ENCODE measurements around the gene STRIT1. TPM values are rescaled to one million over a fixed set of nuclear protein-coding genes. Genes with fewer than 3 reads are reported as not detected.

The STRIT1 gene
- not detected in 2 replicates for total RNA-seq (2011; cell fraction: chromatin; rRNA removed; ENCODE audit: low replicate concordance)
- not detected in 2 replicates for total RNA-seq (2011; cell fraction: nucleolus; rRNA removed)
- not detected in 2 replicates for total RNA-seq (2011; cell fraction: nucleoplasm; rRNA removed)
- total RNA-seq (2014; rRNA removed): not detected in 2 replicates
- total RNA-seq (2014; rRNA removed; fragmentation: Illumina TruSeq; extraction: Trizol): not detected in 2 replicates
- not detected in 2 replicates for total RNA-seq (2015; rRNA removed; fragmentation: Illumina TruSeq; extraction: Trizol)
- total RNA-seq (2021): not detected in 2 replicates
- polyA plus RNA-seq (2011; rRNA removed): not detected in 2 replicates
- polyA plus RNA-seq (2011; cell fraction: cytosol; rRNA removed): not detected in 2 replicates
- not detected in 2 replicates for polyA plus RNA-seq (2011; cell fraction: nucleus; rRNA removed)
- not detected in 2 replicates for polyA plus RNA-seq (2012)
- not detected in 2 replicates for polyA plus RNA-seq (2014; fragmentation: Illumina TruSeq; extraction: Trizol)
- not detected for polyA plus RNA-seq (2014; fragmentation: Nextera tagmentation; extraction: Ambion mirVana)
- not detected in 2 replicates for polyA plus RNA-seq (2014; rRNA removed)
- not detected in 2 replicates for polyA minus RNA-seq (2011; rRNA and poly(A)+ RNA removed)
- polyA minus RNA-seq (2011; cell fraction: cytosol; rRNA and poly(A)+ RNA removed): not detected in 2 replicates
- polyA minus RNA-seq (2011; cell fraction: nucleus; rRNA and poly(A)+ RNA removed): not detected in 2 replicates
- Bru-seq, nascent RNA: not detected
- percentile 21 among the genes with signal in this experiment for BruChase-seq, experiment 1, labeled RNA remaining after a 2-hour chase
- not detected for BruChase-seq, experiment 2, labeled RNA remaining after a 6-hour chase
- long read RNA-seq, experiment 1: 0 reads
- long read RNA-seq, experiment 2: 0 reads
- long read RNA-seq, experiment 3: 0 reads

DNA sequence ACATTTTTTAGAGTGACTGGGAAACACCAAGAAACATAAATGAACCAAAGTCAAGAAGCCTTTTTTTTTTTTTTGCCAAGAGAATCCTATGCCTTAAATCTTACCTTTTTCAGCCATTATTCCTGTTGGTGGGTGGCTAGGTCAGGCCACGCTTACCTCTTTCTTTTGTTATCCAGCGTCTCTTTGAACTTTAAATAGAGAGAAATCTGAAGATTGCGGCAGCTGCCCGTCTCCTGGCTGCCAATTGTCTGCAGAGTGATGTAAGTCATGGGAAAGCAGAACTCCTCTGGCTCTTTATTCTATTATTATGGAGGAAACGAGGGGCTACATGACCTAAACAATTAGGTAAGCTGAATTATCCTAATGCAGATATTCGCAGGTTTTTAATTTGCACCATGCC is at the start of gene STRIT1:
STRIT1 (minus strand) TSS at position 168 of the 400 bp plus-strand sequence.
- ATAC-seq (no peak), FAIRE-seq (no peak)
- no peak for TF ChIP-seq DIDO1 (tag; IDR thresholded peaks at IDR 0.05; ENCODE audit: low read depth)
- TF ChIP-seq GATA2 (CRISPR knock-in tag; IDR thresholded peaks at IDR 0.05): no peak
- no peak for TF ChIP-seq RFX1 (IDR thresholded peaks at IDR 0.05)
- TF ChIP-seq GTF2A2 (tag; IDR thresholded peaks at IDR 0.05): no peak
- TF ChIP-seq ZNF76 (CRISPR knock-in tag; IDR thresholded peaks at IDR 0.05; ENCODE audit: borderline replicate concordance): no peak
- no peak for TF ChIP-seq C11orf30 (IDR thresholded peaks at IDR 0.05; ENCODE audit: low read depth)
- TF ChIP-seq HIVEP1 (CRISPR knock-in tag; IDR thresholded peaks at IDR 0.05): no peak
- TF ChIP-seq U2AF1 (optimal IDR thresholded peaks at IDR 0.05; ENCODE audit: low read depth, low read length): no peak
- no peak for TF ChIP-seq ASH1L (IDR thresholded peaks at IDR 0.05; ENCODE audit: borderline replicate concordance, low read depth, partially characterized antibody)
- no peak for TF ChIP-seq MIER1 (IDR thresholded peaks at IDR 0.05; ENCODE audit: low read depth)
- TF ChIP-seq, protein P1, sequence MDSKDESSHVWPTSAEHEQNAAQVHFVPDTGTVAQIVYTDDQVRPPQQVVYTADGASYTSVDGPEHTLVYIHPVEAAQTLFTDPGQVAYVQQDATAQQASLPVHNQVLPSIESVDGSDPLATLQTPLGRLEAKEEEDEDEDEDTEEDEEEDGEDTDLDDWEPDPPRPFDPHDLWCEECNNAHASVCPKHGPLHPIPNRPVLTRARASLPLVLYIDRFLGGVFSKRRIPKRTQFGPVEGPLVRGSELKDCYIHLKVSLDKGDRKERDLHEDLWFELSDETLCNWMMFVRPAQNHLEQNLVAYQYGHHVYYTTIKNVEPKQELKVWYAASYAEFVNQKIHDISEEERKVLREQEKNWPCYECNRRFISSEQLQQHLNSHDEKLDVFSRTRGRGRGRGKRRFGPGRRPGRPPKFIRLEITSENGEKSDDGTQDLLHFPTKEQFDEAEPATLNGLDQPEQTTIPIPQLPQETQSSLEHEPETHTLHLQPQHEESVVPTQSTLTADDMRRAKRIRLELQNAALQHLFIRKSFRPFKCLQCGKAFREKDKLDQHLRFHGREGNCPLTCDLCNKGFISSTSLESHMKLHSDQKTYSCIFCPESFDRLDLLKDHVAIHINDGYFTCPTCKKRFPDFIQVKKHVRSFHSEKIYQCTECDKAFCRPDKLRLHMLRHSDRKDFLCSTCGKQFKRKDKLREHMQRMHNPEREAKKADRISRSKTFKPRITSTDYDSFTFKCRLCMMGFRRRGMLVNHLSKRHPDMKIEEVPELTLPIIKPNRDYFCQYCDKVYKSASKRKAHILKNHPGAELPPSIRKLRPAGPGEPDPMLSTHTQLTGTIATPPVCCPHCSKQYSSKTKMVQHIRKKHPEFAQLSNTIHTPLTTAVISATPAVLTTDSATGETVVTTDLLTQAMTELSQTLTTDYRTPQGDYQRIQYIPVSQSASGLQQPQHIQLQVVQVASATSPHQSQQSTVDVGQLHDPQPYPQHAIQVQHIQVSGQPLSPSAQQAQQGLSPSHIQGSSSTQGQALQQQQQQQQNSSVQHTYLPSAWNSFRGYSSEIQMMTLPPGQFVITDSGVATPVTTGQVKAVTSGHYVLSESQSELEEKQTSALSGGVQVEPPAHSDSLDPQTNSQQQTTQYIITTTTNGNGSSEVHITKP (IDR thresholded peaks at IDR 0.05; ENCODE audit: partially characterized antibody): no peak
- no peak for TF ChIP-seq RBM34 (IDR thresholded peaks at IDR 0.05; ENCODE audit: borderline replicate concordance, insufficient read depth, low read length)
- no peak for TF ChIP-seq NONO (IDR thresholded peaks at IDR 0.05; ENCODE audit: low read depth in 2 of 2, low read length in 1 of 2)
- no peak for TF ChIP-seq PHF8 (IDR thresholded peaks at IDR 0.05; ENCODE audit: borderline replicate concordance, low read length)
- TF ChIP-seq PHTF2 (CRISPR knock-in tag; IDR thresholded peaks at IDR 0.05): no peak
- no peak for TF ChIP-seq CCAR2 (IDR thresholded peaks at IDR 0.05; ENCODE audit: low read depth, low read length)

More for the DNA sequence above, at the start of gene STRIT1:
- Histone ChIP-seq H3K9ac (ENCODE audit: insufficient read depth in 1 of 2, low read depth in 2 of 2, low read length in 2 of 2) (no peak within 1 kb of the TSS), H3K4me3 (no peak within 1 kb of the TSS), H3K27me3 (ENCODE audit: control insufficient read depth in 2 of 2, insufficient read depth in 2 of 2, low read length in 2 of 2) (no peaks in the 10 kb centered on the region), H4K20me1 (replicated peaks; ENCODE audit: control insufficient read depth, insufficient read depth, low read length) (no peaks in the 10 kb centered on the region), H3K9me3 (replicated peaks; ENCODE audit: control insufficient read depth, insufficient read depth, low read depth, low read length) (peaks cover 12% of the 10 kb centered on the region), H3K36me3 (ENCODE audit: control insufficient read depth, insufficient read depth, low read length) (no peaks in the 10 kb centered on the region), H3K4me2 (ENCODE audit: insufficient read depth, low read length) (no peak within 1 kb of the TSS), H3K79me2 (ENCODE audit: control insufficient read depth, insufficient read depth, low read length) (no peaks in the 10 kb centered on the region), H3K9me1 (ENCODE audit: control insufficient read depth, insufficient read depth, low read length) (no peaks in the 10 kb centered on the region), H2AFZ (ENCODE audit: low read depth, low read length) (no peak within 1 kb of the TSS; the same call in 1 of the 2 replicates), H3K27ac (ENCODE audit: extremely low read depth, low read depth, low read length) (no peak within 1 kb of the TSS), H3K4me1 (replicated peaks in 1 of 2; ENCODE audit: control insufficient read depth in 2 of 2, insufficient read depth in 2 of 2, low read length in 2 of 2) (no peaks in the 10 kb centered on the region)
- WGBS (ENCODE audit: insufficient coverage, low coverage, missing lambda C conversion rate): 66% methylated on average over 6 of the region's 6 CpGs
- in situ Hi-C loops (cut with MboI) (no loop called here), intact Hi-C loops (cut with micrococcal nuclease) (no loop called here)
- BruUV-seq (replicated peaks): no TSS peak
- POLR2A ChIA-PET: interaction anchor here (1.0 kb wide), 1 partner anchor 10 kb away, joined by 5 read pairs; no protein-coding TSS in a partner anchor
- CTCF ChIA-PET (ENCODE audit: low intra/inter-chr PET ratio): no interaction called here
- DNase-seq (ENCODE audit: extremely low read depth in 1 of 4, low spot score in 3 of 4): no peak
